OCI-LY1 (cell line): ENCODE data around the gene FMN2.

ENCODE experiments used
- H2AFZ ChIP-seq: fragments of 200-600 bp; sonication (generic), shearing (Covaris generic); 2 replicates; pipeline ENCODE4 v1.6.0; 2014; ENCODE audit warnings: antibody characterized with exemption, mild to moderate bottlenecking, low read length
- H3F3A ChIP-seq: fragments of 200-600 bp; sonication (generic), shearing (Covaris generic); 2 replicates; pipeline ENCODE4 v1.6.0; 2014; ENCODE audit warnings: mild to moderate bottlenecking, antibody characterized with exemption, low read length, moderate library complexity; ENCODE audit not compliant: insufficient read depth
- H3K27ac ChIP-seq: fragments of 200-600 bp; sonication (generic); 2 replicates; pipeline ENCODE4 v1.5.1; 2014; ENCODE audit warnings: low read length, mixed run types, mild to moderate bottlenecking, low read depth; ENCODE audit not compliant: poor library complexity, severe bottlenecking
- H3K27me3 ChIP-seq: fragments of 200-600 bp; sonication (generic); 2 replicates; pipeline ENCODE4 v1.6.0; 2014; ENCODE audit warnings: antibody characterized with exemption, mild to moderate bottlenecking, low read length, moderate library complexity; ENCODE audit not compliant: insufficient read depth
- H3K36me3 ChIP-seq: fragments of 200-600 bp; sonication (generic); 2 replicates; pipeline ENCODE4 v1.6.1; 2014; ENCODE audit warnings: mild to moderate bottlenecking, antibody characterized with exemption, low read length, moderate library complexity, mixed read lengths; ENCODE audit not compliant: insufficient read depth
- H3K4me1 ChIP-seq: fragments of 200-600 bp; sonication (generic); 2 replicates; pipeline ENCODE4 v1.5.1; 2014; ENCODE audit warnings: mild to moderate bottlenecking, low read length, moderate library complexity; ENCODE audit not compliant: insufficient read depth, severe bottlenecking
- H3K4me2 ChIP-seq: fragments of 200-600 bp; sonication (generic), shearing (Covaris generic); 2 replicates; pipeline ENCODE4 v1.6.1; 2014; ENCODE audit warnings: low read length
- H3K4me3 ChIP-seq: fragments of 200-600 bp; sonication (generic); 2 replicates; pipeline ENCODE4 v1.5.1; 2014; ENCODE audit warnings: low read length, low read depth, mild to moderate bottlenecking, mixed read lengths; ENCODE audit not compliant: poor library complexity, severe bottlenecking
- H3K79me2 ChIP-seq: fragments of 200-600 bp; shearing (Covaris generic); 2 replicates; pipeline ENCODE4 v1.6.1; 2016; ENCODE audit warnings: mixed run types, low read length, mixed read lengths; ENCODE audit not compliant: insufficient read depth
- H3K9ac ChIP-seq: fragments of 200-600 bp; sonication (generic), shearing (Covaris generic); 2 replicates; pipeline ENCODE4 v1.6.1; 2014; ENCODE audit warnings: mild to moderate bottlenecking, low read length, mixed read lengths
- H3K9me2 ChIP-seq: fragments of 200-600 bp; sonication (generic), shearing (Covaris generic); 2 replicates; pipeline ENCODE4 v1.6.1; 2014; ENCODE audit warnings: low read depth, mild to moderate bottlenecking, low read length, mixed read lengths
- H3K9me3 ChIP-seq: fragments of 200-600 bp; shearing (Covaris generic); 2 replicates; pipeline ENCODE4 v1.6.1; 2014; ENCODE audit warnings: low read length, mixed read lengths
- H4K20me1 ChIP-seq: fragments of 200-600 bp; sonication (generic), shearing (Covaris generic); 2 replicates; pipeline ENCODE4 v1.6.0; 2016; ENCODE audit warnings: mild to moderate bottlenecking, low read length; ENCODE audit not compliant: insufficient read depth
- CTCF ChIP-seq: fragments of 200-600 bp; sonication (generic), shearing (Covaris generic); IDR thresholded peaks from 2 replicates; pipeline ENCODE4 v1.5.1; 2017; ENCODE audit warnings: mild to moderate bottlenecking, antibody characterized with exemption, low read length, moderate library complexity, mixed read lengths
- EZH2 ChIP-seq: fragments of 200-600 bp; sonication (generic), shearing (Covaris generic); IDR thresholded peaks from 2 replicates; pipeline ENCODE4 v1.8.0; 2017; ENCODE audit warnings: borderline replicate concordance, mixed run types, mild to moderate bottlenecking, antibody characterized with exemption, low read length, moderate library complexity, mixed read lengths

FMN2 gene

DNA sequence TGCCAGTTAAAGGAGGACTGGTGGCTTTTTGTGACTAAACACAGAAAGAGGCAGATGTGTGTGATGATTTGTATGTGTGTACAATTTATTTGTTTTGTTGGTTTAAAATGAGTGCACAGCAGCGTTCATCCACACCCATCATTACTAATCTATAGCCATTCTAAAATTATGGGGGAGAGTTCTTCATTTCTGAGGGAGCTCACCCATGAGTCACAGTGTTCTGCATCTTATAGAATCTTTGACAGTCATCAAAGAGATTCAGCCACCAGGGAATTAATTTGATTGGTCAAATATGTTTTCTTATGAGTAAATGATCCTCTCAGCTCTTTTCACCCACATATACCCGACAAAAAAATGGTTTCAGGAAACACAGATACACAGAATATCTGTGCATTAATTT lies 372.4 kb downstream of the FMN2 start:
- Histone ChIP-seq H3K4me2 (no peak overlapping the region), H3K9ac (no peak overlapping the region), H3K4me1 (no peaks in the 10 kb centered on the region), H2AFZ (no peak overlapping the region), H4K20me1 (no peaks in the 10 kb centered on the region), H3K27ac (no peak overlapping the region), H3K9me2 (no peaks in the 10 kb centered on the region), H3F3A (no peaks in the 10 kb centered on the region), H3K79me2 (no peaks in the 10 kb centered on the region), H3K4me3 (no peak overlapping the region), H3K9me3 (no peaks in the 10 kb centered on the region), H3K36me3 (no peaks in the 10 kb centered on the region), H3K27me3 (no peaks in the 10 kb centered on the region)
- no peak for TF ChIP-seq CTCF
- TF ChIP-seq EZH2, result no peak

- Histone ChIP-seq H4K20me1 (no peaks in the 10 kb centered on the region), H3K9me2 (no peaks in the 10 kb centered on the region), H3K9ac (no peak overlapping the region), H3K27ac (no peak overlapping the region), H3K79me2 (no peaks in the 10 kb centered on the region), H3K4me2 (no peak overlapping the region), H3K27me3 (no peaks in the 10 kb centered on the region), H3F3A (no peaks in the 10 kb centered on the region), H2AFZ (no peak overlapping the region), H3K4me1 (no peaks in the 10 kb centered on the region), H3K36me3 (no peaks in the 10 kb centered on the region), H3K4me3 (no peak overlapping the region), H3K9me3 (no peaks in the 10 kb centered on the region)
- TF ChIP-seq EZH2 (no peak), CTCF (no peak)
Observed at GRCh38 chr1:240465531-240465940, 373.9 kb downstream of the FMN2 start.

GRCh38 chr1:240466509-240466908 lies 374.8 kb downstream of the FMN2 start:
- no peak overlapping the region for H3K4me3 ChIP-seq
- no peaks in the 10 kb centered on the region for H3K9me3 ChIP-seq
- H3K27ac ChIP-seq, result no peak overlapping the region
- no peak for TF ChIP-seq EZH2
- no peaks in the 10 kb centered on the region for H3K36me3 ChIP-seq
- no peak overlapping the region for H2AFZ ChIP-seq
- H4K20me1 ChIP-seq, result no peaks in the 10 kb centered on the region
- H3K9me2 ChIP-seq, result no peaks in the 10 kb centered on the region
- no peaks in the 10 kb centered on the region for H3K79me2 ChIP-seq
- no peaks in the 10 kb centered on the region for H3K4me1 ChIP-seq
- no peak overlapping the region for H3K4me2 ChIP-seq
- no peaks in the 10 kb centered on the region for H3K27me3 ChIP-seq
- H3K9ac ChIP-seq, result no peak overlapping the region
- no peaks in the 10 kb centered on the region for H3F3A ChIP-seq

DNA sequence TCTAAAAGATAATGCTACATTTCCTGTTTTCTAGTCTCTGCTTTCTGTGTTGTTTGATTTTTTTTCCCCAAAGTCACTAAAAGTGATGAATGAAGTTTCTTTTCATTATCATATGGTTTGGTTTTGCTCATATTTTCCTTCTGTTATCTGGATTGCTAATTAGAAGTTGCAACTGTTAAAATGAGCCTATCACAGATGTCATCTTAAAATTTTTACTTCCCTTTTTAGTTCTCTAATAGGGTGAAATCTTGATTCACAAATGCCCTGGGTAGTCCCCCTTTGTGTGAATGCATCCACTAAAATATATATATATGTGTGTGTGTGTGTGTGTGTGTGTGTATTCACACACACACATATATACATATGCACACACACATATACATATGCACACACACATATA lies 376.2 kb downstream of the FMN2 start:
- Histone ChIP-seq H3K9me2 (no peaks in the 10 kb centered on the region), H2AFZ (no peak overlapping the region), H3K27me3 (no peaks in the 10 kb centered on the region), H4K20me1 (no peaks in the 10 kb centered on the region), H3F3A (no peaks in the 10 kb centered on the region), H3K4me2 (no peak overlapping the region), H3K36me3 (no peaks in the 10 kb centered on the region), H3K9me3 (no peaks in the 10 kb centered on the region), H3K27ac (no peak overlapping the region), H3K4me3 (no peak overlapping the region), H3K9ac (no peak overlapping the region), H3K4me1 (no peaks in the 10 kb centered on the region), H3K79me2 (no peaks in the 10 kb centered on the region)
- TF ChIP-seq EZH2, result no peak
- TF ChIP-seq CTCF, result no peak
